Brain microvascular endothelial cell (primary cell): Measurements from ENCODE around the gene ITIH5.
"Not testable (repeated sequence)": the region's sequence is repeated elsewhere in the genome, so short reads cannot be mapped to it uniquely, and the experiment has no call there.

Experiments used
- DNase-seq: peaks from one replicate; pipeline ENCODE4 v3.0.0-alpha.2; 2020
- H3K27ac ChIP-seq: fragments of 250-450 bp; sonication (Bioruptor Pico); 2 replicates; pipeline ENCODE4 v1.5.1; 2020; ENCODE audit warnings: mild to moderate bottlenecking, moderate library complexity
- H3K27me3 ChIP-seq: fragments of 250-450 bp; sonication (Bioruptor Pico); replicated peaks from 2 replicates; pipeline ENCODE4 v1.5.1; 2020; ENCODE audit warnings: mild to moderate bottlenecking
- H3K36me3 ChIP-seq: fragments of 250-450 bp; sonication (Bioruptor Pico); replicated peaks from 2 replicates; pipeline ENCODE4 v1.5.1; 2020; ENCODE audit warnings: mild to moderate bottlenecking
- H3K4me3 ChIP-seq: 2 replicates; pipeline ENCODE4 v1.5.1; 2011; ENCODE audit warnings: low read depth, mild to moderate bottlenecking, control low read depth, low read length, moderate library complexity
- in situ Hi-C: cut with HindIII; loops from 2 replicates; pipeline ENCODE4 v1.10.0; 2017; ENCODE audit warnings: low sequenced_read_pairs, low pct_ligation_motif_present
- TF ChIP-seq, protein P1 (sequence below): IDR thresholded peaks from 2 replicates; pipeline ENCODE4 v1.5.1; 2011; ENCODE audit warnings: low read depth, mild to moderate bottlenecking, moderate library complexity, low read length, control low read depth, inconsistent platforms; ENCODE audit errors: missing control alignments

The ITIH5 gene

DNA sequence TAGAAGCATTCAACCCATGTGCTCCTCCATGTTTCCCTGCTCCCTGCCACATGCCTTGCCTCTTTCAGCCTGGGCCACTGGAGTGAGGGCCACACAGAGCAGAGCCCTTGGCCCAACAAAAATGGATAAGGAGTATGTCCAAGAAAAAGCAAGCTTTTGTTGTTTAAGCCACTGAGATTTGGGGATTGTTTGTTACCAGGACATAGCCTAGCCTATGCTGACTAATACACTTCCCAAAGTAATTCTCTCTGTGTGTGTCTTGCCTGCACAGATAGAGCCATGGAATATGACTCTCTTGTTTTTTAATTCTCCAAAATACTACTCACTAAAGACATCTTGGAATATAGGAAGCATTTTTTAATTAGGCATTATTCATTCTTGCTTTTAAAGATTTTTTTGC lies 22.8 kb upstream of the ITIH5 start:
- no peak for DNase-seq
- in situ Hi-C loops, result no loop called here
- Histone ChIP-seq H3K36me3 (no peaks in the 10 kb centered on the region), H3K27me3 (no peaks in the 10 kb centered on the region), H3K4me3 (no peak overlapping the region), H3K27ac (no peak overlapping the region)
- TF ChIP-seq, protein P1, sequence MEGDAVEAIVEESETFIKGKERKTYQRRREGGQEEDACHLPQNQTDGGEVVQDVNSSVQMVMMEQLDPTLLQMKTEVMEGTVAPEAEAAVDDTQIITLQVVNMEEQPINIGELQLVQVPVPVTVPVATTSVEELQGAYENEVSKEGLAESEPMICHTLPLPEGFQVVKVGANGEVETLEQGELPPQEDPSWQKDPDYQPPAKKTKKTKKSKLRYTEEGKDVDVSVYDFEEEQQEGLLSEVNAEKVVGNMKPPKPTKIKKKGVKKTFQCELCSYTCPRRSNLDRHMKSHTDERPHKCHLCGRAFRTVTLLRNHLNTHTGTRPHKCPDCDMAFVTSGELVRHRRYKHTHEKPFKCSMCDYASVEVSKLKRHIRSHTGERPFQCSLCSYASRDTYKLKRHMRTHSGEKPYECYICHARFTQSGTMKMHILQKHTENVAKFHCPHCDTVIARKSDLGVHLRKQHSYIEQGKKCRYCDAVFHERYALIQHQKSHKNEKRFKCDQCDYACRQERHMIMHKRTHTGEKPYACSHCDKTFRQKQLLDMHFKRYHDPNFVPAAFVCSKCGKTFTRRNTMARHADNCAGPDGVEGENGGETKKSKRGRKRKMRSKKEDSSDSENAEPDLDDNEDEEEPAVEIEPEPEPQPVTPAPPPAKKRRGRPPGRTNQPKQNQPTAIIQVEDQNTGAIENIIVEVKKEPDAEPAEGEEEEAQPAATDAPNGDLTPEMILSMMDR, result no peak

DNA sequence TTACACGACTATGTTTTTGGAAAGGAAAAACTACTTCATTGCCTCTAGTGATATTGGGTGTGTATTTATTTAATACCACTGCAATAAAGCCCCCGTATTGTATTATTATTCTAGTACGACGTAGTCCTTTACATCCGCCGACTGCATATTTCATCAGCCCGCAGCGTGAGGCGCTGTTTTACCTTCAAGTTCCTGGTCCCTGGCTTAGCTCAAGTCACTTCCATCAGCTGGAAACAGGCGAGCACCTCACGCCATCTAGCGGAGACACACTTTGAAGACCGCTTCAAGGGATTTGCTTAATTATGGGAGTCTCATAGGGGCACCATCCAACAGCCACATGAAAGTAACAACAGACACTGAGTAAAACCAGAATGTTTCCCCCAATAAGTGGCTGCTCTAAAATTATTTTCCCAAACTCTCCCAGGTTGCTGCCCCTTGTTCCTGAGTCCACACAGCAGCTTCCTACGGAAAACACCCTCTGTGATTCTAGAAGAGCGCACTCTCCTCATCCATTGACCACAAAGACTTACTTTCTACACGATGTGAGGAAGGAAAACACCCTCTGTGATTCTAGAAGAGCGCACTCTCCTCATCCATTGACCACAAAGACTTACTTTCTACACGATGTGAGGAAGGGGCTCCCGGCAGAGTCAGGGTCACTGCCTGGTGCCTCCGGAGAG lies 20.6 kb upstream of the ITIH5 start:
- TF ChIP-seq, protein P1, result peak; percentile 88
- Histone ChIP-seq H3K36me3 (no peaks in the 10 kb centered on the region), H3K4me3 (no peak overlapping the region), H3K27ac (no peak overlapping the region), H3K27me3 (no peaks in the 10 kb centered on the region)
- in situ Hi-C loops, result no loop called here
- peak; percentile 86 for DNase-seq

DNA sequence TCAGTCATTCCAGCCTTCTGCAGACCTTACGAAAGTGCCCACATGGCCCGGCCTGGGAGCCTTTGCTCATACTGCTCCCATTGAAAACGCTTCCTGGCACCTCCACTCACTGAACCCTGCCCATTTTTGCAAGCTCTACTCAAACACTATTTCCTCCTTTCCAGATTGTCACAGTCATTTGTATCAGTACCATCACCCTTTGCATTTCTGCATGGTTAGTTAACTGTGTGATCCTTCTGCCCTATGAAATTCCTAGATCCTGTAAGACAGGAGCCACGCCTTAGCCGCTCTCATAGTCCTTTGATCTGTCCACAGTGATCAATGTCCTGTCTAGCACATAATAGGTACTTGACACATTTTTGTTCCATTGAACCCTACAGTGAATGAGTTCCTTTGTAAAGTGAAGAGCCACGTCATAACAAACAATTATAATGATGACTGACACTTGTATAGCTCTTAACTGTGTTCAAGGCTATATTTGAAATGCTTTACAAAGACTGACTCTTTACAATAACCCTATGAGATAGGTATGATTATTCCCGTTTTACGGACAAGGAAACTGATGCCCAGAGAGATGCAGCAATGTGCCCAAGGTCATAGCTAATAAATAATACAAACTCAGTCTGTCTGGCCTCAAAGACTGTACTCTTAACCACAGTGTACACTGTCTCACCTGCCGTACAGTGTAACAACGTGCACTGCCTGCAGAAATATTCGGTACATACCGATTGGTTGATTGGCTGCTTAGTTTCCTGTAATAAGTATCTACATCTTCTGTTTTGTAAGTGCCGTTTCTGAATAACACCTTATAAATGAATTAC lies 19.8 kb upstream of the ITIH5 start:
- Histone ChIP-seq H3K27me3 (no peaks in the 10 kb centered on the region), H3K27ac (no peak overlapping the region), H3K4me3 (no peak overlapping the region), H3K36me3 (no peaks in the 10 kb centered on the region)
- in situ Hi-C loops, result no loop called here
- no peak for DNase-seq
- TF ChIP-seq, protein P1, result no peak

DNA sequence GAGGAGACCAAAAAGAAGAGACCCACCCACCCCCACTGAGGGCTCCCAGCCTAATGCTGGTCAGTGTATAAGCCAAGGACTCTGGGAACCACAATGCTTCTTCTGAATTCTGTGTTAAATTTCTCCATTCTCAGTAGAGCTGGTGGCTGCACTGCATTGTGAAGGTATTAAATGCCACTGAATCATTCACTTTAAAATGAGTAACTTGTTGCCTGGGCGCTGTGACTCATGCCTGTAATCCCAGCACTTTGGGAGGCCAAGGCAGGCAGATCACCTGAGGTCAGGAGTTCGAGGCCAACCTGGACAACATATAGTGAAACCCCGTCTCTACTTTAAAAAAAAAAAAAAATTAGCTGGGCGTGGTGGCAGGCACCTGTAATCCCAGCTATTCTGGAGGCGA lies 13.3 kb upstream of the ITIH5 start:
- not testable (repeated sequence) for DNase-seq

DNA sequence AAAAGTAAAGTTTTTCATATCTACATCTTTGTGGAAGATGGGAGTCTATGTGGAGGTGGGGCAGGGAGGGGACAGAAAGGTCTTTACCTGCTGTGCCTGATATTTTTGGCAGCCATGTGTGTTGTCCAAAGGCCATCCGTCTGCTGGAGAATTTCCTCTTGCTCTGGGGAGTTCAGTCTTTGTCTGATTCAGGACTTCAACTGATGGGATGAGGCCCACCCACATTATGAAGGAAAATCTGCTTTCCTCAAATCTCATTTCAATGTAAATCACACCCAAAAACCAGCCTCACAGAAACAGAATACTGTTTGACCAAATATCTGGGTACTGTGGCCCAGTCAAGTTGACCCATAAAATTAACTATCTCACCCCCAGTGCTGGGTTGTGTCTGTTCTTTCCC lies 12.5 kb upstream of the ITIH5 start:
- TF ChIP-seq, protein P1, result no peak
- Histone ChIP-seq H3K4me3 (no peak overlapping the region), H3K36me3 (no peaks in the 10 kb centered on the region), H3K27me3 (no peaks in the 10 kb centered on the region), H3K27ac (no peak overlapping the region)
- in situ Hi-C loops, result no loop called here
- DNase-seq, result no peak

More for the DNA sequence above, 13.3 kb upstream of the ITIH5 start:
- H3K4me3 ChIP-seq, in situ Hi-C loops, H3K27me3 ChIP-seq, H3K36me3 ChIP-seq, H3K27ac ChIP-seq: not testable (repeated sequence)

DNA sequence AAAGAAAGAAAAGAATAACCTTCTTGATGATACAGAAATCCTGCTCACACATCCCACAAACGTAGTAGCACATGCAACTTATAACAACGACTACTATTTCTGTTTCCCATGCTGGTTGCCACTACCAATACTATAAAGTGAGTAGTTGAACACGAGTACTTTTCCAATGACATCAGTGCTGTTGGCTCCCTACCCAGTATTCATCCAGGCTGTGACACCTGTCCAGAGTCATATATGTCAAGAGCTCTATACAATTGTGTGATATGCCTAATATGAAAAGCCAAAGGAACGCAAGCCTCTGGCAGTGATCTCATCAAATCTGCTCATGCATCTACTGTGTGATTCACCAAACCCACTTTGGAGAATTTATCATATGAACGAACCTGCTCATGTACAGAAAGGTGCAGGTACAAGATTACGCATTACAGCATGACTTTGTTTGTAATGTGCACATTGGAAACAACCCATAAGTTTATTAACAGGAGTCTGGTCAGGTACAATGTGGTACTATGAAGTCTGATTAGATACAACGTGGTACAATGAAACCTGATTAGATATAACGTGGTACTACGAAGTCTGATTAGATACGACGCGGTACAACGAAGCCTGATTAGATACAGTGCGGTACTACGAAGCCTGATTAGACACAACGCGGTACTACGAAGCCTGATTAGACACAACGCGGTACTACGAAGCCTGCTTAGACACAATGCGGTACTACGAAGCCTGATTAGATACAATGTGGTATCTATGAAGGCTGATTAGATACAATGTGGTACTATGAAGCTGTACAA lies 5.8 kb upstream of the ITIH5 start:
- no peak overlapping the region for H3K4me3 ChIP-seq
- no peak overlapping the region for H3K27ac ChIP-seq
- DNase-seq, result no peak
- H3K27me3 ChIP-seq, result peaks cover 6% of the 10 kb centered on the region
- in situ Hi-C loops, result no loop called here
- H3K36me3 ChIP-seq, result no peaks in the 10 kb centered on the region
- TF ChIP-seq, protein P1, result no peak
